ENCODE data around the gene GMFB. TPM values are rescaled to one million over a fixed set of nuclear protein-coding genes. Genes with fewer than 3 reads are reported as not detected.

The GMFB gene
- total RNA-seq, 5 donors from 2014 or later (not counting 1 experiment from before 2014, with no cell fraction given) = 26.2 to 33.0 (median 27.8) TPM

GRCh38 chr14:54481695-54482094 is 7.1 kb downstream of the GMFB start:
- CTCF ChIA-PET = no interaction called here
- Histone ChIP-seq H3K4me1 (ENCODE audit: control insufficient read depth in 1 of 2, extremely low read depth in 1 of 2, insufficient read depth in 2 of 2, low read length in 2 of 2) (peaks cover 1 to 5% of the 10 kb centered on the region in 2 experiments), H3K27me3 (replicated peaks in 1 of 2; ENCODE audit: control insufficient read depth in 2 of 2, extremely low read depth in 1 of 2, insufficient read depth in 2 of 2, low read length in 1 of 2) (no peaks in the 10 kb centered on the region), H3K36me3 (ENCODE audit: control insufficient read depth in 2 of 2, extremely low read depth in 1 of 2, insufficient read depth in 1 of 2, low read length in 1 of 2) (peaks cover 0 to 39% of the 10 kb centered on the region in 2 donors), H3K9me3 (no peaks in the 10 kb centered on the region), H3K4me3 (ENCODE audit: control insufficient read depth in 1 of 2, extremely low read depth in 1 of 2, low read length in 1 of 2) (no peak overlapping the region), H3K27ac (ENCODE audit: low read length) (no peak overlapping the region)
- H3K4me3 Mint-ChIP-seq = no peak overlapping the region
- no peak overlapping the region for H3K27ac Mint-ChIP-seq
- ATAC-seq (replicated peaks in 1 of 4) = no peak
- DNase-seq = no peak
- H3K9me3 Mint-ChIP-seq = no peaks in the 10 kb centered on the region
- no peaks in the 10 kb centered on the region for H3K27me3 Mint-ChIP-seq
- peaks cover 24% of the 10 kb centered on the region for H3K36me3 Mint-ChIP-seq
- H3K4me1 Mint-ChIP-seq = peaks cover 37 to 44% (median 44%) of the 10 kb centered on the region in 3 donors
- POLR2A ChIA-PET = no interaction called here
- WGBS (ENCODE audit: insufficient coverage) = no CpG with 5 or more reads among the region's 2 CpGs

- POLR2A ChIA-PET = no interaction called here
- CTCF ChIA-PET = interaction anchor here in 1 of 2 donors (0.5 kb wide), 1 partner anchor 211 kb away, joined by 13 read pairs; no protein-coding TSS in a partner anchor
- H3K27ac ChIP-seq (ENCODE audit: low read length) = no peak overlapping the region
- Mint-ChIP-seq H3K36me3 (peaks cover 29% of the 10 kb centered on the region), H3K4me3 (no peak overlapping the region), H3K4me1 (peaks cover 35 to 37% (median 37%) of the 10 kb centered on the region in 3 donors), H3K27me3 (no peaks in the 10 kb centered on the region), H3K27ac (no peak overlapping the region), H3K9me3 (no peaks in the 10 kb centered on the region)
- no peaks in the 10 kb centered on the region for H3K27me3 ChIP-seq (replicated peaks in 1 of 2; ENCODE audit: control insufficient read depth in 2 of 2, extremely low read depth in 1 of 2, insufficient read depth in 2 of 2, low read length in 1 of 2)
- ATAC-seq (replicated peaks in 1 of 4) (no peak), DNase-seq (no peak)
- H3K4me1 ChIP-seq (ENCODE audit: control insufficient read depth in 1 of 2, extremely low read depth in 1 of 2, insufficient read depth in 2 of 2, low read length in 2 of 2) = peaks cover 0 to 5% of the 10 kb centered on the region in 2 experiments
- peaks cover 0 to 46% of the 10 kb centered on the region in 2 donors for H3K36me3 ChIP-seq (ENCODE audit: control insufficient read depth in 2 of 2, extremely low read depth in 1 of 2, insufficient read depth in 1 of 2, low read length in 1 of 2)
- WGBS (ENCODE audit: insufficient coverage) = 100% methylated on average over 2 of the region's 4 CpGs
- H3K9me3 ChIP-seq = no peaks in the 10 kb centered on the region
- H3K4me3 ChIP-seq (ENCODE audit: control insufficient read depth in 1 of 2, extremely low read depth in 1 of 2, low read length in 1 of 2) = no peak overlapping the region
Measured at GRCh38 chr14:54480830-54481562, 7.8 kb downstream of the GMFB start.

GRCh38 chr14:54478636-54479215 is 10.1 kb downstream of the GMFB start:
- H3K36me3 Mint-ChIP-seq = peaks cover 37% of the 10 kb centered on the region
- Histone ChIP-seq H3K4me1 (ENCODE audit: control insufficient read depth in 1 of 2, extremely low read depth in 1 of 2, insufficient read depth in 2 of 2, low read length in 2 of 2) (peaks cover 0 to 2% of the 10 kb centered on the region in 2 experiments), H3K4me3 (ENCODE audit: control insufficient read depth in 1 of 2, extremely low read depth in 1 of 2, low read length in 1 of 2) (no peak overlapping the region), H3K27me3 (replicated peaks in 1 of 2; ENCODE audit: control insufficient read depth in 2 of 2, extremely low read depth in 1 of 2, insufficient read depth in 2 of 2, low read length in 1 of 2) (no peaks in the 10 kb centered on the region), H3K27ac (ENCODE audit: low read length) (no peak overlapping the region), H3K36me3 (ENCODE audit: control insufficient read depth in 2 of 2, extremely low read depth in 1 of 2, insufficient read depth in 1 of 2, low read length in 1 of 2) (peaks cover 0 to 51% of the 10 kb centered on the region in 2 donors), H3K9me3 (no peaks in the 10 kb centered on the region)
- peaks cover 14 to 21% (median 16%) of the 10 kb centered on the region in 3 donors for H3K4me1 Mint-ChIP-seq
- H3K27ac Mint-ChIP-seq = no peak overlapping the region
- H3K27me3 Mint-ChIP-seq = no peaks in the 10 kb centered on the region
- ChIA-PET POLR2A (no interaction called here), CTCF (no interaction called here)
- no peak for DNase-seq
- H3K9me3 Mint-ChIP-seq = no peaks in the 10 kb centered on the region
- 100% methylated on average over 1 of the region's 3 CpGs for WGBS (ENCODE audit: insufficient coverage)
- ATAC-seq (replicated peaks in 1 of 4) = no peak
- H3K4me3 Mint-ChIP-seq = no peak overlapping the region

- Histone ChIP-seq H3K4me3 (ENCODE audit: control insufficient read depth in 1 of 2, extremely low read depth in 1 of 2, low read length in 1 of 2) (no peak overlapping the region), H3K36me3 (ENCODE audit: control insufficient read depth in 2 of 2, extremely low read depth in 1 of 2, insufficient read depth in 1 of 2, low read length in 1 of 2) (peaks cover 0 to 37% of the 10 kb centered on the region in 2 donors), H3K9me3 (no peaks in the 10 kb centered on the region), H3K27me3 (replicated peaks in 1 of 2; ENCODE audit: control insufficient read depth in 2 of 2, extremely low read depth in 1 of 2, insufficient read depth in 2 of 2, low read length in 1 of 2) (no peaks in the 10 kb centered on the region), H3K27ac (ENCODE audit: low read length) (no peak overlapping the region), H3K4me1 (ENCODE audit: control insufficient read depth in 1 of 2, extremely low read depth in 1 of 2, insufficient read depth in 2 of 2, low read length in 2 of 2) (no peaks in the 10 kb centered on the region)
- DNase-seq (no peak), ATAC-seq (replicated peaks in 1 of 4) (no peak)
- ChIA-PET POLR2A (no interaction called here), CTCF (no interaction called here)
- WGBS (ENCODE audit: insufficient coverage) = no CpG with 5 or more reads among the region's 4 CpGs
- H3K27ac Mint-ChIP-seq = peak overlapping the region in 1 of 2 donors; percentile 5
- H3K27me3 Mint-ChIP-seq = no peaks in the 10 kb centered on the region
- H3K36me3 Mint-ChIP-seq = peaks cover 39% of the 10 kb centered on the region
- H3K4me3 Mint-ChIP-seq = no peak overlapping the region
- no peaks in the 10 kb centered on the region for H3K9me3 Mint-ChIP-seq
- H3K4me1 Mint-ChIP-seq = peaks cover 2 to 7% (median 7%) of the 10 kb centered on the region in 3 donors
Measured at GRCh38 chr14:54475911-54476310, 12.9 kb downstream of the GMFB start.

- Mint-ChIP-seq H3K4me1 (peaks cover 2 to 7% (median 5%) of the 10 kb centered on the region in 3 donors), H3K9me3 (no peaks in the 10 kb centered on the region), H3K36me3 (peaks cover 45% of the 10 kb centered on the region), H3K27me3 (no peaks in the 10 kb centered on the region), H3K27ac (peak overlapping the region in 1 of 2 donors; percentile 5), H3K4me3 (no peak overlapping the region)
- H3K27me3 ChIP-seq (replicated peaks in 1 of 2; ENCODE audit: control insufficient read depth in 2 of 2, extremely low read depth in 1 of 2, insufficient read depth in 2 of 2, low read length in 1 of 2) = no peaks in the 10 kb centered on the region
- H3K9me3 ChIP-seq = no peaks in the 10 kb centered on the region
- H3K27ac ChIP-seq (ENCODE audit: low read length) = no peak overlapping the region
- CTCF ChIA-PET = no interaction called here
- peaks cover 0 to 37% of the 10 kb centered on the region in 2 donors for H3K36me3 ChIP-seq (ENCODE audit: control insufficient read depth in 2 of 2, extremely low read depth in 1 of 2, insufficient read depth in 1 of 2, low read length in 1 of 2)
- no peaks in the 10 kb centered on the region for H3K4me1 ChIP-seq (ENCODE audit: control insufficient read depth in 1 of 2, extremely low read depth in 1 of 2, insufficient read depth in 2 of 2, low read length in 2 of 2)
- DNase-seq = no peak
- no peak overlapping the region for H3K4me3 ChIP-seq (ENCODE audit: control insufficient read depth in 1 of 2, extremely low read depth in 1 of 2, low read length in 1 of 2)
- no peak for ATAC-seq (replicated peaks in 1 of 4)
- POLR2A ChIA-PET = no interaction called here
- WGBS (ENCODE audit: insufficient coverage) = no CpG with 5 or more reads among the region's 4 CpGs
Measured at GRCh38 chr14:54475187-54475899, 13.4 kb downstream of the GMFB start.

GRCh38 chr14:54474232-54474793 is 14.5 kb downstream of the GMFB start:
- Mint-ChIP-seq H3K27me3 (no peaks in the 10 kb centered on the region), H3K4me3 (no peak overlapping the region), H3K4me1 (peaks cover 2 to 7% (median 5%) of the 10 kb centered on the region in 3 donors), H3K27ac (no peak overlapping the region), H3K36me3 (peaks cover 42% of the 10 kb centered on the region), H3K9me3 (no peaks in the 10 kb centered on the region)
- H3K36me3 ChIP-seq (ENCODE audit: control insufficient read depth in 2 of 2, extremely low read depth in 1 of 2, insufficient read depth in 1 of 2, low read length in 1 of 2) = peaks cover 0 to 33% of the 10 kb centered on the region in 2 donors
- no peak overlapping the region for H3K4me3 ChIP-seq (ENCODE audit: control insufficient read depth in 1 of 2, extremely low read depth in 1 of 2, low read length in 1 of 2)
- POLR2A ChIA-PET = no interaction called here
- H3K9me3 ChIP-seq = no peaks in the 10 kb centered on the region
- no peaks in the 10 kb centered on the region for H3K27me3 ChIP-seq (replicated peaks in 1 of 2; ENCODE audit: control insufficient read depth in 2 of 2, extremely low read depth in 1 of 2, insufficient read depth in 2 of 2, low read length in 1 of 2)
- H3K4me1 ChIP-seq (ENCODE audit: control insufficient read depth in 1 of 2, extremely low read depth in 1 of 2, insufficient read depth in 2 of 2, low read length in 2 of 2) = no peaks in the 10 kb centered on the region
- no peak overlapping the region for H3K27ac ChIP-seq (ENCODE audit: low read length)
- CTCF ChIA-PET = no interaction called here
- DNase-seq (no peak), ATAC-seq (replicated peaks in 1 of 4) (no peak)
- WGBS (ENCODE audit: insufficient coverage) = 100% methylated on average over 1 of the region's 2 CpGs
